ENCODE results near the gene ODAD3. TPM values are rescaled to one million over a fixed set of nuclear protein-coding genes. Genes with fewer than 3 reads are reported as not detected.

Gene ODAD3
- total RNA-seq, 1 donor from 2014 or later = 2.2 TPM

- H3K9me3 Mint-ChIP-seq = no peaks in the 10 kb centered on the region
- no peaks in the 10 kb centered on the region for H3K36me3 Mint-ChIP-seq
- H3K4me1 Mint-ChIP-seq (ENCODE audit: unreplicated experiment) = peaks cover 7% of the 10 kb centered on the region
- no peak for DNase-seq (ENCODE audit: extremely low spot score, unreplicated experiment)
- H3K27me3 Mint-ChIP-seq = peaks cover 66% of the 10 kb centered on the region
- no peak for TF ChIP-seq CTCF (conservative IDR thresholded peaks at IDR 0.05)
- H3K4me3 Mint-ChIP-seq = peak within 1 kb of the TSS; percentile 85
- peak within 1 kb of the TSS; percentile 70 for H3K27ac Mint-ChIP-seq
These were observed 16.1 kb downstream of the ODAD3 start, which contains the start of gene RGL3 for GRCh38 chr19:11418549-11419506. Gene RGL3 (minus strand): TSS chr19:11419314. CDS start chr19:11419278, 36 bp downstream.

- DNase-seq (ENCODE audit: extremely low spot score, unreplicated experiment) = no peak
- peak overlapping the region; percentile 51 for H3K27ac Mint-ChIP-seq
- TF ChIP-seq CTCF (conservative IDR thresholded peaks at IDR 0.05) = no peak
- peaks cover 7% of the 10 kb centered on the region for H3K4me1 Mint-ChIP-seq (ENCODE audit: unreplicated experiment)
- no peaks in the 10 kb centered on the region for H3K9me3 Mint-ChIP-seq
- H3K4me3 Mint-ChIP-seq = peak overlapping the region; percentile 85
- H3K36me3 Mint-ChIP-seq = no peaks in the 10 kb centered on the region
- peaks cover 59% of the 10 kb centered on the region for H3K27me3 Mint-ChIP-seq
These were observed 16.8 kb downstream of the ODAD3 start for GRCh38 chr19:11418094-11418548.

- Mint-ChIP-seq H3K27ac (no peak overlapping the region), H3K36me3 (no peaks in the 10 kb centered on the region), H3K9me3 (no peaks in the 10 kb centered on the region), H3K27me3 (peaks cover 46% of the 10 kb centered on the region), H3K4me3 (peak overlapping the region; percentile 44), H3K4me1 (ENCODE audit: unreplicated experiment) (peaks cover 7% of the 10 kb centered on the region)
- TF ChIP-seq CTCF (conservative IDR thresholded peaks at IDR 0.05) = no peak
- no peak for DNase-seq (ENCODE audit: extremely low spot score, unreplicated experiment)
These were observed 18.4 kb downstream of the ODAD3 start for GRCh38 chr19:11416346-11417052.

GRCh38 chr19:11414544-11414943, 20.4 kb downstream of the ODAD3 start:
- TF ChIP-seq CTCF (conservative IDR thresholded peaks at IDR 0.05) = no peak
- peaks cover 4% of the 10 kb centered on the region for H3K4me1 Mint-ChIP-seq (ENCODE audit: unreplicated experiment)
- peaks cover 27% of the 10 kb centered on the region for H3K27me3 Mint-ChIP-seq
- H3K4me3 Mint-ChIP-seq = no peak overlapping the region
- DNase-seq (ENCODE audit: extremely low spot score, unreplicated experiment) = no peak
- H3K9me3 Mint-ChIP-seq = no peaks in the 10 kb centered on the region
- H3K27ac Mint-ChIP-seq = no peak overlapping the region
- no peaks in the 10 kb centered on the region for H3K36me3 Mint-ChIP-seq

- H3K9me3 Mint-ChIP-seq = no peaks in the 10 kb centered on the region
- peaks cover 2% of the 10 kb centered on the region for H3K27me3 Mint-ChIP-seq
- no peaks in the 10 kb centered on the region for H3K36me3 Mint-ChIP-seq
- H3K27ac Mint-ChIP-seq = peak overlapping the region; percentile 31
- H3K4me3 Mint-ChIP-seq = no peak overlapping the region
- DNase-seq (ENCODE audit: extremely low spot score, unreplicated experiment) = no peak
- peaks cover 4% of the 10 kb centered on the region for H3K4me1 Mint-ChIP-seq (ENCODE audit: unreplicated experiment)
- no peak for TF ChIP-seq CTCF (conservative IDR thresholded peaks at IDR 0.05)
These were observed 24.2 kb downstream of the ODAD3 start for GRCh38 chr19:11410682-11411081.

Data from type B pancreatic cell (in vitro differentiated cells).